Activated naive CD4-positive, alpha-beta T cell treated with anti-CD3 and anti-CD28 coated beads, Interleukin-2, amount 50 U/mL, for 24 hours (primary cell): ENCODE measurements around the gene CNDP2.
"Not testable (repeated sequence)": the region's sequence is repeated elsewhere in the genome, so short reads cannot be mapped to it uniquely, and the experiment has no call there.

Experiments
- H3K27ac Mint-ChIP-seq: one replicate; pipeline ENCODE4 v1.8.0; 2021; ENCODE audit warnings: mild to moderate bottlenecking, mixed read lengths
- H3K27me3 Mint-ChIP-seq: one replicate; pipeline ENCODE4 v1.8.0; 2021; ENCODE audit warnings: mixed read lengths
- H3K36me3 Mint-ChIP-seq: one replicate; pipeline ENCODE4 v1.8.0; 2021; ENCODE audit warnings: mixed read lengths
- H3K4me1 Mint-ChIP-seq: one replicate; pipeline ENCODE4 v1.8.0; 2021; ENCODE audit warnings: mixed read lengths
- H3K4me3 Mint-ChIP-seq: one replicate; pipeline ENCODE4 v1.8.0; 2021; ENCODE audit warnings: mild to moderate bottlenecking, mixed read lengths
- H3K9me3 Mint-ChIP-seq: one replicate; pipeline ENCODE4 v1.8.0; 2021; ENCODE audit warnings: mixed read lengths

CNDP2 gene

GRCh38 chr18:74549591-74550104 lies 53.5 kb downstream of the CNDP2 start:
- no peak overlapping the region for H3K4me3 Mint-ChIP-seq
- H3K27ac Mint-ChIP-seq, result no peak overlapping the region
- H3K27me3 Mint-ChIP-seq, result peaks cover 2% of the 10 kb centered on the region
- no peaks in the 10 kb centered on the region for H3K4me1 Mint-ChIP-seq
- H3K9me3 Mint-ChIP-seq, result no peaks in the 10 kb centered on the region
- no peaks in the 10 kb centered on the region for H3K36me3 Mint-ChIP-seq

DNA sequence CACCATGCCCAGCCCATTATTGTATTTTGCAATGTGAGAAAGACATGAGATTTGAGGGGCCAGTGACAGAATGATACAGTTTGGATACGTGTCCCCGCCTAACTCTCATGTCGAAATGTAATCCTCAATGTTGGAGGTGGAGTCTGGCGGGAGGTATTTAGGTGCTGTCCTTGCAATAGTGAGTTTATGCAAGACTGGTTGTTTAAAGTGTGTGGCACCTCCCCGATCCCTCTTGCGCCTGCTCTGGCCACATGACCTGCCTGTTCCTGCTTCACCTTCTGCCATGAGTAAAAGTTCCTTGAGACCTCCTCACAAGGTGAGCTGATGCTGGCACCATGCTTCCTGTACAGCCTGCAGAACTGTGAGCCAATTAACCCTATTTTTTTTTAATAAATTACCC lies 54.7 kb downstream of the CNDP2 start:
- no peaks in the 10 kb centered on the region for H3K36me3 Mint-ChIP-seq
- peaks cover 2% of the 10 kb centered on the region for H3K27me3 Mint-ChIP-seq
- no peaks in the 10 kb centered on the region for H3K4me1 Mint-ChIP-seq
- H3K9me3 Mint-ChIP-seq, result no peaks in the 10 kb centered on the region
- H3K27ac Mint-ChIP-seq, result no peak overlapping the region
- H3K4me3 Mint-ChIP-seq, result no peak overlapping the region

- Mint-ChIP-seq H3K4me1 (no peaks in the 10 kb centered on the region), H3K27ac (no peak overlapping the region), H3K9me3 (no peaks in the 10 kb centered on the region)
These were observed 55.3 kb downstream of the CNDP2 start for GRCh38 chr18:74551452-74551851.

GRCh38 chr18:74551936-74552555 lies 55.9 kb downstream of the CNDP2 start:
- Mint-ChIP-seq H3K4me1 (no peaks in the 10 kb centered on the region), H3K36me3 (no peaks in the 10 kb centered on the region), H3K4me3 (no peak overlapping the region), H3K27ac (no peak overlapping the region), H3K27me3 (peaks cover 6% of the 10 kb centered on the region), H3K9me3 (no peaks in the 10 kb centered on the region)

More at GRCh38 chr18:74551452-74551851, 55.3 kb downstream of the CNDP2 start:
- peaks cover 5% of the 10 kb centered on the region for H3K27me3 Mint-ChIP-seq
- no peak overlapping the region for H3K4me3 Mint-ChIP-seq
- no peaks in the 10 kb centered on the region for H3K36me3 Mint-ChIP-seq

DNA sequence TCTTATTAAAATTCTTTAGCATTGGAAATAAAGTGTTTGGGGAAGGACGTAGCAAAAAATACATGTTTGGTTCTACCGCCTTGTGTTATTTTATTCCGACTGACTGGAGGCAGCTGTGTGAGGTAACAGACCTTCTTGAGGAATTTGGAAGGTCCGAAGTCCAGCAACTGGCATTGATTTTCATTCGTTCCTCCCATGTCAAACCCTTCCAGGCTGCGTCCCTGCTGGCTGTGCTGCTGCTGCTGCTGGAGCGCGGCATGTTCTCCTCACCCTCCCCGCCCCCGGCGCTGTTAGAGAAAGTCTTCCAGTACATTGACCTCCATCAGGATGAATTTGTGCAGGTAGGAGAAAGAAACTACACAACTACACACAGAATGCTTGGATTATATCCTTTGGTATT lies 60.0 kb downstream of the CNDP2 start:
- Mint-ChIP-seq H3K36me3 (no peaks in the 10 kb centered on the region), H3K27me3 (peaks cover 6% of the 10 kb centered on the region), H3K9me3 (no peaks in the 10 kb centered on the region), H3K4me1 (no peaks in the 10 kb centered on the region), H3K27ac (no peak overlapping the region), H3K4me3 (no peak overlapping the region)

GRCh38 chr18:74558096-74558495 lies 61.9 kb downstream of the CNDP2 start:
- Mint-ChIP-seq H3K27ac (no peak overlapping the region), H3K9me3 (no peaks in the 10 kb centered on the region), H3K36me3 (no peaks in the 10 kb centered on the region), H3K4me1 (no peaks in the 10 kb centered on the region), H3K4me3 (no peak overlapping the region), H3K27me3 (peaks cover 6% of the 10 kb centered on the region)

GRCh38 chr18:74562131-74562730 lies 66.1 kb downstream of the CNDP2 start:
- Mint-ChIP-seq H3K27ac (no peak overlapping the region), H3K36me3 (peaks cover 2% of the 10 kb centered on the region), H3K9me3 (peaks cover 4% of the 10 kb centered on the region), H3K27me3 (no peaks in the 10 kb centered on the region), H3K4me3 (no peak overlapping the region), H3K4me1 (no peaks in the 10 kb centered on the region)

- no peak overlapping the region for H3K27ac Mint-ChIP-seq
- H3K4me3 Mint-ChIP-seq, result no peak overlapping the region
- H3K9me3 Mint-ChIP-seq, result peaks cover 4% of the 10 kb centered on the region
- H3K4me1 Mint-ChIP-seq, result no peaks in the 10 kb centered on the region
- peaks cover 2% of the 10 kb centered on the region for H3K36me3 Mint-ChIP-seq
- no peaks in the 10 kb centered on the region for H3K27me3 Mint-ChIP-seq
These were observed 66.6 kb downstream of the CNDP2 start for GRCh38 chr18:74562775-74563174.

- Mint-ChIP-seq H3K36me3 (peaks cover 2% of the 10 kb centered on the region), H3K4me1 (no peaks in the 10 kb centered on the region), H3K9me3 (peaks cover 4% of the 10 kb centered on the region), H3K4me3 (no peak overlapping the region), H3K27ac (no peak overlapping the region), H3K27me3 (peaks cover 10% of the 10 kb centered on the region)
These were observed 67.8 kb downstream of the CNDP2 start for GRCh38 chr18:74563999-74564398.

GRCh38 chr18:74565164-74565563 lies 69.0 kb downstream of the CNDP2 start:
- not testable (repeated sequence) for H3K4me1 Mint-ChIP-seq, H3K27ac Mint-ChIP-seq
- H3K27me3 Mint-ChIP-seq, result peaks cover 13% of the 10 kb centered on the region

DNA sequence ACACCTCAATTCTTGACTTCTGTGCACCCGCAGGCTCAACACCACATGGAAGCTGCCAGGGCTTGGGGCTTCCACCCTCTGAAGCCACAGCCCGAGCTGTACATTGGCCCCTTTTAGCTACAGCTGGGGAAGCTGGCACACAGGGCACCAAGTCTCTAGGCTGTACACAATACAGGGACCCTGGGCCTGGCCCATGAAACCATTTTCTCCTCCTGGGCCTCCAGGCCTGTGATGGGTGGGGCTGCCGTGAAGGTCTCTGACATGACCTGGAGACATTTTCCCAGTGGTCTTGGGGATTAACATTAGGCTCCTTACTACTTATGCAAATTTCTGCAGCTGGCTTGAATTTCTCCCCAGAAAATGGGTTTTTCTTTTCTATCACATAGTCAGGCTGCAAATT lies 69.8 kb downstream of the CNDP2 start:
- peaks cover 13% of the 10 kb centered on the region for H3K27me3 Mint-ChIP-seq
- not testable (repeated sequence) for H3K27ac Mint-ChIP-seq, H3K9me3 Mint-ChIP-seq, H3K36me3 Mint-ChIP-seq, H3K4me1 Mint-ChIP-seq, H3K4me3 Mint-ChIP-seq

More at GRCh38 chr18:74565164-74565563, 69.0 kb downstream of the CNDP2 start:
- not testable (repeated sequence) for H3K9me3 Mint-ChIP-seq, H3K36me3 Mint-ChIP-seq, H3K4me3 Mint-ChIP-seq

DNA sequence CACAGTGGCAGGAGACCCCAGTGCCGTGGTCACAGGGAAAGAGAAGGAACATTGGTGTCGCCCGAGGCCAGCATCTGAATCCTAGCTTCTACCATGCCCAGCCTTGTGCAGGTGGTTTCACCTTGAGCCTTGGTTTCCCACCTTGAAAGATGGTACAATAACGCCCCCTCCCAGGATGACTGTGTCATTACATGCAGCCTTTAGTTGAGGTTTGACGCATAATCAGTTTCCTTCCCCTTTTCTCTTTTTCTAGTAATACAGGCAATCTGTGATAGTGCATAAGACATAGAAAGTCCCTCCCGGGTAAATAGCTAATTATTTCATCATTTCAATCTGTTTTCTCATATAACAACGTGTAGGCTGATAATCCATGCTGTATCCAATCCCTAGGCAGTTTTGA lies 71.7 kb downstream of the CNDP2 start:
- Mint-ChIP-seq H3K4me1 (no peaks in the 10 kb centered on the region), H3K4me3 (no peak overlapping the region), H3K27me3 (peaks cover 13% of the 10 kb centered on the region), H3K27ac (no peak overlapping the region), H3K9me3 (peaks cover 4% of the 10 kb centered on the region), H3K36me3 (peaks cover 2% of the 10 kb centered on the region)

GRCh38 chr18:74569401-74569800 lies 73.2 kb downstream of the CNDP2 start:
- Mint-ChIP-seq H3K27me3 (peaks cover 15% of the 10 kb centered on the region), H3K9me3 (peaks cover 4% of the 10 kb centered on the region), H3K36me3 (peaks cover 2% of the 10 kb centered on the region), H3K27ac (no peak overlapping the region), H3K4me3 (no peak overlapping the region), H3K4me1 (no peaks in the 10 kb centered on the region)

DNA sequence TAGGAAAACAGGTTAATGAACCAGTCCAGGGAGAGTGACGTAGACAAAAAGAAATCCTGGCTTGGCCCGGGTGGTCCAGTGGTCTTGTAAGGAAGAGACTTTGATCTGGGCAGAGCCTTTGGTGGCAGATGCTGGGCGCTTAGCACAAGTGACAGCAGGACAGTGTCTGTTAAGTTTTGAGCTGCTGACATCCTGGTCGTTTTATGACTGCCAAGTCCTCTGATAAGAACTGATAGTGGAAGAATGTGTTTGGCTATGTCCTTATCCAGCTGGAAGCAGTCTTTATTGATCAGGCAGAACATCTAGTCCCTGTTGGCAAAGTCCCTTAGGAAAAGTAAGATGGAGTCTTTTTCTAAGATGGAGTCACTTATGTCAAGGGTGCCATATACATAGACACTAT lies 74.1 kb downstream of the CNDP2 start:
- no peak overlapping the region for H3K4me3 Mint-ChIP-seq
- peaks cover 2% of the 10 kb centered on the region for H3K36me3 Mint-ChIP-seq
- peaks cover 4% of the 10 kb centered on the region for H3K9me3 Mint-ChIP-seq
- H3K27ac Mint-ChIP-seq, result no peak overlapping the region
- H3K4me1 Mint-ChIP-seq, result no peaks in the 10 kb centered on the region
- H3K27me3 Mint-ChIP-seq, result peaks cover 15% of the 10 kb centered on the region

- Mint-ChIP-seq H3K9me3 (no peaks in the 10 kb centered on the region), H3K27ac (no peak overlapping the region), H3K36me3 (peaks cover 2% of the 10 kb centered on the region), H3K4me3 (no peak overlapping the region), H3K27me3 (peaks cover 15% of the 10 kb centered on the region), H3K4me1 (no peaks in the 10 kb centered on the region)
These were observed 75.9 kb downstream of the CNDP2 start for GRCh38 chr18:74571895-74572680.

- H3K27me3 Mint-ChIP-seq, result peaks cover 13% of the 10 kb centered on the region
- H3K9me3 Mint-ChIP-seq, result no peaks in the 10 kb centered on the region
- H3K4me1 Mint-ChIP-seq, result no peaks in the 10 kb centered on the region
- no peaks in the 10 kb centered on the region for H3K36me3 Mint-ChIP-seq
- H3K4me3 Mint-ChIP-seq, result no peak overlapping the region
- no peak overlapping the region for H3K27ac Mint-ChIP-seq
These were observed 76.9 kb downstream of the CNDP2 start for GRCh38 chr18:74573053-74573452.
